Neutrophil (primary cell): Measurements from ENCODE around the gene INTS14.
"Not testable (repeated sequence)": the region's sequence is repeated elsewhere in the genome, so short reads cannot be mapped to it uniquely, and the experiment has no call there.

Experiments used
- H3K27ac ChIP-seq: fragments of 200-600 bp; sonication (generic); 2 replicates; pipeline ENCODE4 v1.5.1; 2016; ENCODE audit warnings: mild to moderate bottlenecking, moderate library complexity
- H3K27me3 ChIP-seq: fragments of 200-600 bp; sonication (generic); 2 replicates; pipeline ENCODE4 v1.6.0; 2016; ENCODE audit warnings: mild to moderate bottlenecking
- H3K36me3 ChIP-seq: fragments of 200-600 bp; sonication (generic); 2 replicates; pipeline ENCODE4 v1.5.1; 2017
- H3K4me1 ChIP-seq, 2 experiments: fragments of 200-600 bp in 1 of 2; sonication (generic) in 1 of 2; 1 replicate in 1 of 2; 2 replicates in 1 of 2; pipeline versions ENCODE4 v1.5.1 to v1.6.1; 2013 to 2016; ENCODE audit warnings: low read depth in 1 of 2, low read length in 1 of 2, mild to moderate bottlenecking in 1 of 2, moderate library complexity in 1 of 2; ENCODE audit not compliant: control insufficient read depth in 1 of 2, insufficient read depth in 1 of 2
- H3K4me3 ChIP-seq, 2 experiments: fragments of 200-600 bp in 1 of 2; sonication (generic) in 1 of 2; 1 replicate in 1 of 2; 2 replicates in 1 of 2; pipeline ENCODE4 v1.5.1; 2013 to 2016; ENCODE audit warnings: low read depth in 1 of 2, low read length in 1 of 2, mild to moderate bottlenecking in 1 of 2, moderate library complexity in 1 of 2
- H3K9me3 ChIP-seq: fragments of 200-600 bp; sonication (generic); 2 replicates; pipeline ENCODE4 v1.5.1; 2016
- TF ChIP-seq, protein P1 (sequence below): fragments of 200-600 bp; sonication (generic); IDR thresholded peaks from 2 replicates; pipeline ENCODE4 v1.5.1; 2016; ENCODE audit warnings: antibody characterized with exemption

The INTS14 gene

DNA sequence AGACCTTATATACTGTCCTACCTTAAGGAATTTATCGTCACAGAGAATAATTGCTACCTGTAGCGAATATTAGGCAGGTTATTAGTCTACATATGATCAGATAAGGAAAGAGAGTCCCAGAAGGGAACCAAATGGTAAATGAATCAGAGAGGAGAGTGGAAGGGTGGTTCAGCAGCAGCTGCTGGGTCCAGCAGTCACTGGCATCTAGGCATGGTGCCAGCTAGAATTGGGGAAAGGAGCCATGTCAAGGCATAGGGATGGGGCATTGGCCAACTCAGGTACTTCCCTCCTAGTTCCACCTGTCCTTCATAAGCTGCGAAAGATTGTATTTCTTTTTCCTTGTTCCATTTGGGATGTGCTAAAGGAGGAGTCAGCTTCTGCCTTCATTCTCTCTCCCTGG lies 57.2 kb downstream of the INTS14 start:
- H3K4me3 ChIP-seq: no peak overlapping the region
- TF ChIP-seq, protein P1, sequence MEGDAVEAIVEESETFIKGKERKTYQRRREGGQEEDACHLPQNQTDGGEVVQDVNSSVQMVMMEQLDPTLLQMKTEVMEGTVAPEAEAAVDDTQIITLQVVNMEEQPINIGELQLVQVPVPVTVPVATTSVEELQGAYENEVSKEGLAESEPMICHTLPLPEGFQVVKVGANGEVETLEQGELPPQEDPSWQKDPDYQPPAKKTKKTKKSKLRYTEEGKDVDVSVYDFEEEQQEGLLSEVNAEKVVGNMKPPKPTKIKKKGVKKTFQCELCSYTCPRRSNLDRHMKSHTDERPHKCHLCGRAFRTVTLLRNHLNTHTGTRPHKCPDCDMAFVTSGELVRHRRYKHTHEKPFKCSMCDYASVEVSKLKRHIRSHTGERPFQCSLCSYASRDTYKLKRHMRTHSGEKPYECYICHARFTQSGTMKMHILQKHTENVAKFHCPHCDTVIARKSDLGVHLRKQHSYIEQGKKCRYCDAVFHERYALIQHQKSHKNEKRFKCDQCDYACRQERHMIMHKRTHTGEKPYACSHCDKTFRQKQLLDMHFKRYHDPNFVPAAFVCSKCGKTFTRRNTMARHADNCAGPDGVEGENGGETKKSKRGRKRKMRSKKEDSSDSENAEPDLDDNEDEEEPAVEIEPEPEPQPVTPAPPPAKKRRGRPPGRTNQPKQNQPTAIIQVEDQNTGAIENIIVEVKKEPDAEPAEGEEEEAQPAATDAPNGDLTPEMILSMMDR: no peak
- no peaks in the 10 kb centered on the region for H3K9me3 ChIP-seq
- H3K4me1 ChIP-seq: no peaks in the 10 kb centered on the region
- no peak overlapping the region for H3K27ac ChIP-seq
- H3K36me3 ChIP-seq: peaks cover 3% of the 10 kb centered on the region
- H3K27me3 ChIP-seq: no peaks in the 10 kb centered on the region

DNA sequence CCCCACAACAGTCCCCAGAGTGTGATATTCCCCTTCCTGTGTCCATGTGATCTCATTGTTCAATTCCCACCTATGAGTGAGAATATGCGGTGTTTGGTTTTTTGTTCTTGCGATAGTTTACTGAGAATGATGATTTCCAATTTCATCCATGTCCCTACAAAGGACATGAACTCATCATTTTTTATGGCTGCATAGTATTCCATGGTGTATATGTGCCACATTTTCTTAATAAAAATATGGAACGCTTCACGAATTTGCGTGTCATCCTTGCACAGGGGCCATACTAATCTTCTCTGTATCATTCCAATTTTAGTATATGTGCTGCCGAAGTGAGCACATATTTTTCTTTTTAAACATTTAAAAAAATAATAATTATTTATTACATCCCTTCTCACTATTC lies 58.1 kb downstream of the INTS14 start:
- not testable (repeated sequence) for H3K4me1 ChIP-seq, H3K27ac ChIP-seq, H3K36me3 ChIP-seq, H3K27me3 ChIP-seq, H3K9me3 ChIP-seq, H3K4me3 ChIP-seq

DNA sequence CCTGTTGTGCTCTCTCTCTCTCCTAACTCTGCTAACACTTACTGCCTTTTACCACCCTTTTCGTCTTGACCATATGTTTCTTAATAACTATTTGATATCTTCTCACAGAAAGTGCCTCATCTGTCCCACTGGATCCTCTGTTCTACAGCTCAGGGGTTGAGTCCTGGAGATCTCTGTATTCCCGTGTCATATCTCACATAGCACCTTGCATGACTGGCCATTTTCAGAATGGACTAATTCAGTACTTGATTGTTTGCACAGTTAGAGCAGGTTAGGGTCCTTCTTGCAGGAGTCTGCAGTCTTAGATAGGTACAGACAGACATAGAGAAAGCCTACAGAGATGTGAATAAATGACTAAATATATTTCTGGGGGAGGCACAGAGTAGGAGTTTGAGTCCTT lies 59.7 kb downstream of the INTS14 start:
- H3K9me3 ChIP-seq: no peaks in the 10 kb centered on the region
- TF ChIP-seq, protein P1: no peak
- H3K27ac ChIP-seq: no peak overlapping the region
- no peaks in the 10 kb centered on the region for H3K4me1 ChIP-seq
- no peaks in the 10 kb centered on the region for H3K27me3 ChIP-seq
- H3K4me3 ChIP-seq: no peak overlapping the region
- no peaks in the 10 kb centered on the region for H3K36me3 ChIP-seq

DNA sequence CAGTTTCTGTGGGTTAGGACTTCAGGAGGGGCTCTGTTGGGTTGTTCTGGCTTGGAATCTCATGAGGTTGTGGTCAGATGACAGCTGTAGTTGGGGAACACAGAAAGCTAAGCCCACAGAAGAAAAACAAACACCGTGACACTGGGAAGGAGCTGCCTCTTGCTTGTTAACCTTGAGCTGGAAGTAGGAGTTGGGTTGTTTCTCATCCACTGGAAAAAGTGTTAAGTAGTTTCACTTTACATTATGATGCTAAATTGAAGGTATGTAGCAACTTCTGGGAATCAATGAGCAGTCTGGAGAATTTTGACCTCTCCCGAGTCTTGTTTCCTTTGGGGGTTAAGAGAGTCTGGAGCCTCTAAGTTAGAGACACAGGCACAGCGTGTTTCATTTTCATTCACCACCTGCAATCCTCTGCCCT lies 60.2 kb downstream of the INTS14 start:
- no peak overlapping the region for H3K27ac ChIP-seq
- TF ChIP-seq, protein P1: no peak
- H3K27me3 ChIP-seq: no peaks in the 10 kb centered on the region
- no peaks in the 10 kb centered on the region for H3K9me3 ChIP-seq
- no peak overlapping the region for H3K4me3 ChIP-seq
- no peaks in the 10 kb centered on the region for H3K36me3 ChIP-seq
- no peaks in the 10 kb centered on the region for H3K4me1 ChIP-seq

DNA sequence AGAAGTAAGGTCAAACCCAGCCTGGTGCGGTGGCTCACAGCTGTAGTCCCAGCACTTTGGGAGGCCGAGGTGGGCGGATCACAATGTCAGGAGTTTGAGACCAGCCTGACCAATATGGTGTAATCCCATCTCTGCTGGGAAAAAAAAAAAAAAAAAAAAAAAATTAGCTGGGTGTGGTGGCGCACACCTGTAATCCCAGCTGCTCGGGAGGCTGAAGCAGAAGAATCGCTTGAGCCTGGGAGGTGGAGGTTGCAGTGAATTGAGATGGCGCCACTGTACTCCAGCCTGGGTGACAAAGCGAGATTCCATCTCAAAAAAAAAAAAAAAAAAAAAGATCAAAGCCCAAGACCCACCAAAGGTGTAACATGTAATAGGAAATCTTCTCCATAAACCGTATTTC lies 61.6 kb downstream of the INTS14 start:
- H3K9me3 ChIP-seq, H3K27me3 ChIP-seq, H3K36me3 ChIP-seq, H3K27ac ChIP-seq, H3K4me3 ChIP-seq, H3K4me1 ChIP-seq: not testable (repeated sequence)

DNA sequence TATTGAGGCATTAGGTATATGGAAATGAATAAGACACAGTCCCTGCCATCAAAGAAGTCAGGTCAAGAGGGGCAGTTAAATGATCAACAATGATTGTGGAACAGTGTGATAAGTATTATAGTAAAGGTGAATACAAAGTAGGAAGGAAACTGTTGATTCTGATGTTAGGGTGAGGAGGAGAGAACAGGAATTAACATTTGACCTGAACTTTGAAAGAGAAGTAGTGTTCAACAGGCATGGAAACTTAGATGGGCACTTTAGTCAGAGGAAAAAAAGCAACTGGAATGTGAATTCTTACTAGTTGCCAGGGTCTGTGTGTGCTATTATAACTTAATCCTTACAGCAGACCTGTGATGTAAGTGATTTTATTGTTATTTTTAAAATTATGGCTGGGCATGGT lies 63.1 kb downstream of the INTS14 start:
- H3K36me3 ChIP-seq: no peaks in the 10 kb centered on the region
- H3K27ac ChIP-seq: no peak overlapping the region
- H3K9me3 ChIP-seq: no peaks in the 10 kb centered on the region
- TF ChIP-seq, protein P1: no peak
- H3K4me3 ChIP-seq: no peak overlapping the region
- no peaks in the 10 kb centered on the region for H3K4me1 ChIP-seq
- H3K27me3 ChIP-seq: no peaks in the 10 kb centered on the region

DNA sequence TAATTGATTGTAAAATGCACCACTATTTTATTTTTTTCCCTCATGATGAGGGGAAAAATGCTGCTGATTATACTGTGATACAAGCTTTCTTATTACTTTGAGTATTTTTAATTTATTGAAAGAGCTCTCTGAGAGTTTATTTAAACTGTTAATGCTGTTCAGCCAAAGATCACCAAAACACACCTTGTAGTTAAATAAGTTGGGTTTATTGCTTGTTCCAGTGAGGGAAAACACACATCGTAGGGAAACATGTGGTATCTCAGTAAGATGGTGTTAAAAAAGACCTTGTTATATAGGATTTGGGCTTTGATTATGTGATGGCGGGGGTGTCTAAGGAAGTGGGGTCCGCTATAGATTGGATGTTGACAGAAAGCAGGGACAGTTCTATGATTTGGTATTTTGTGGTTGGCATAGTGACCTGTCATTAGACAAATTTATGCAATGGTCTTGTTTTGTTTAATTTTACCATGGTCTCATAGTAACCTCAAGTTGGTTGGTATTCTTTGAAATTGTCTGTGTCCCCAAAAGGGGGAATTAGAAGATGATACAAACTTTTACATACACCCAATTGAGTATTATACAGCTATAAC lies 69.6 kb downstream of the INTS14 start:
- Histone ChIP-seq H3K4me3 (no peak overlapping the region), H3K27ac (no peak overlapping the region), H3K27me3 (no peaks in the 10 kb centered on the region), H3K4me1 (no peaks in the 10 kb centered on the region), H3K36me3 (no peaks in the 10 kb centered on the region), H3K9me3 (no peaks in the 10 kb centered on the region)
- TF ChIP-seq, protein P1: no peak
